GM12892 (cell line): Measurements from ENCODE around the gene SLC66A2.

Experiments
- POLR2A ChIP-seq: IDR thresholded peaks from 2 replicates; pipeline ENCODE4 v1.6.1; 2011; ENCODE audit warnings: low read depth, low read length, control low read depth
- POLR2AphosphoS5 ChIP-seq: IDR thresholded peaks from 2 replicates; pipeline ENCODE4 v1.6.1; 2011; ENCODE audit warnings: low read depth, low read length, control low read depth
- TAF1 ChIP-seq: IDR thresholded peaks from 2 replicates; pipeline ENCODE4 v1.6.1; 2011; ENCODE audit warnings: low read depth, mild to moderate bottlenecking, control low read depth, low read length, borderline replicate concordance

DNA sequence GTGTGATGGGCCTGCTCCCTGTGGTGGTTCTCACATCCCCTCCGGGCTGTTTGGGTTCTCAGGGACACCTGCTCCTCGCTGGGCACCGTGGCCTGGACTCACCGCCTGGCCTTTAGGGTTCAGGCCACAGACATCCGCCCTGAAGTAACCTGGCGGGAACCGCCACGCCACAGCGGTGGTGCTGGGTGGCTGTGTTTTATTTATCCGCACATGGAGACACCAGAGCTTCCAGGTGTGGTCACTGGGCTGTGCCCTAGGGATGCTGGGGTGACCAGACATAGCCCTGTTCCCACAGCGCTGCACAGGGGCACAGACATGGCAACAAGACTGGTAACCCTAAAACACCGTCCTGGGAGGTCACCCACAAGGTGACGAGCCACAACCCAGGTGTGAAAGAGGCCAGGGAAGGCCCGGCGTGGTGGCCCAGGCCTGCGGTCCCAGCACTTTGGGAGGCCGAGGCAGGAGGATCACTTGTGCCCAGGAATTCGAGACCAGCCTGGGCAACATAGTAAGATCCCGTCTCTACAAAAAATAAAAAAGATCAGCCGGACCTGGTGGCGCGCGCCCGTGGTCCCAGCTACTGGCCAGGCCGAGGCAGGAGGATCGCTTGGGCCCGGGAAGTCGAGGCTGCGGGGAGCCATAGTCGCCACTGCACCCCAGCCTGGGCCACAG lies 12.3 kb upstream of the SLC66A2 start:
- no peak for TF ChIP-seq POLR2AphosphoS5
- no peak for TF ChIP-seq POLR2A
- TF ChIP-seq TAF1: no peak
